Right lobe of liver (tissue), 6 donors: ENCODE results near the gene SLC22A13. TPM values are rescaled to one million over a fixed set of nuclear protein-coding genes. Genes with fewer than 3 reads are reported as not detected.
"Not testable (repeated sequence)": the region's sequence is repeated elsewhere in the genome, so short reads cannot be mapped to it uniquely, and the experiment has no call there.

Experiments
- ATAC-seq, 4 donors: fragments of 200-7000 bp; cut with Tn5 transposase; one replicate each; pipeline ENCODE4 v1.9.1; 2020; ENCODE audit warnings: mild to moderate bottlenecking in 4 of 4, moderate library complexity in 4 of 4
- DNase-seq, 3 donors: peaks; one replicate each; pipeline ENCODE4 v3.0.0-alpha.2; 2020
- H3K27ac ChIP-seq, 3 donors: fragments of 200-600 bp; one replicate each; pipeline ENCODE4 v1.8.0; 2022
- H3K27me3 ChIP-seq, 2 donors: fragments of 200-600 bp; one replicate each; pipeline ENCODE4 v1.8.0; 2022
- H3K36me3 ChIP-seq, 4 donors: fragments of 200-600 bp; sonication (generic) in 1 of 4; one replicate each; pipeline versions ENCODE4 v1.5.1 to v1.8.0; 2017 to 2022; ENCODE audit warnings: control low read depth in 1 of 4
- H3K4me1 ChIP-seq, 4 donors: fragments of 200-600 bp; sonication (generic) in 1 of 4; one replicate each; pipeline versions ENCODE4 v1.5.1 to v1.8.0; 2017 to 2022; ENCODE audit warnings: control low read depth in 1 of 4
- H3K4me3 ChIP-seq, 3 donors: fragments of 200-600 bp; one replicate each; pipeline ENCODE4 v1.8.0; 2022
- H3K9me3 ChIP-seq, 4 donors: fragments of 200-600 bp; sonication (generic) in 1 of 4; one replicate each; pipeline versions ENCODE4 v1.5.1 to v1.8.0; 2017 to 2022; ENCODE audit warnings: control low read depth in 1 of 4
- CTCF ChIP-seq, 4 donors: fragments of 200-600 bp in 3 of 4; fragments of 450-650 bp in 1 of 4; IDR thresholded peaks; one replicate each; pipeline versions ENCODE4 v1.5.1 to v1.8.0; 2016 to 2022; ENCODE audit warnings: antibody characterized with exemption in 4 of 4, mild to moderate bottlenecking in 2 of 4
- POLR2A ChIP-seq: fragments of 450-650 bp; IDR thresholded peaks from one replicate; pipeline ENCODE4 v1.6.1; 2017; ENCODE audit warnings: antibody characterized with exemption, mild to moderate bottlenecking
- WGBS: methylation state at CpG from one replicate; pipeline ENCODE4 v1.1.6; 2018; ENCODE audit warnings: low coverage, low lambda C conversion rate; ENCODE audit not compliant: insufficient coverage; ENCODE audit errors: missing lambda C conversion rate; 5-methylcytosine and 5-hydroxymethylcytosine counted together
- intact Hi-C, 2 donors: fragments of 100-400 bp; cut with DNase I; formaldehyde crosslinking; loops; one replicate each; pipeline versions ENCODE4 v1.11.2 to v1.14.1; 2022
- total RNA-seq, 6 experiments: library from RNA; depleted of rRNA in 2 of 6; stranded (reverse); fragments of >200 nt in 2 of 6; fragmentation: NEBNext Ultra II Directional in 3 of 6; extraction: Animal tissue kit (Norgen Biotek cat#: 25700) in 3 of 6; gene quantifications; one replicate each; pipeline versions ENCODE4 v1.1.0 to v1.2.4, GENCODE V29; 2016 to 2023
- donor health status: DM: no; HTN: yes; CAD: no.
- donor health status: DM: no; HTN: no; CAD: no.
- donor health status: DM: no; HTN: no; CAD: no.
- donor health status: DM: no; HTN: yes; CAD: no.
- donor health status: DM: no; HTN: yes; CAD: no.

Gene SLC22A13
- total RNA-seq, 6 experiments from 2014 or later, result 0.16 to 0.35 (median 0.22) TPM; not detected in 3

DNA sequence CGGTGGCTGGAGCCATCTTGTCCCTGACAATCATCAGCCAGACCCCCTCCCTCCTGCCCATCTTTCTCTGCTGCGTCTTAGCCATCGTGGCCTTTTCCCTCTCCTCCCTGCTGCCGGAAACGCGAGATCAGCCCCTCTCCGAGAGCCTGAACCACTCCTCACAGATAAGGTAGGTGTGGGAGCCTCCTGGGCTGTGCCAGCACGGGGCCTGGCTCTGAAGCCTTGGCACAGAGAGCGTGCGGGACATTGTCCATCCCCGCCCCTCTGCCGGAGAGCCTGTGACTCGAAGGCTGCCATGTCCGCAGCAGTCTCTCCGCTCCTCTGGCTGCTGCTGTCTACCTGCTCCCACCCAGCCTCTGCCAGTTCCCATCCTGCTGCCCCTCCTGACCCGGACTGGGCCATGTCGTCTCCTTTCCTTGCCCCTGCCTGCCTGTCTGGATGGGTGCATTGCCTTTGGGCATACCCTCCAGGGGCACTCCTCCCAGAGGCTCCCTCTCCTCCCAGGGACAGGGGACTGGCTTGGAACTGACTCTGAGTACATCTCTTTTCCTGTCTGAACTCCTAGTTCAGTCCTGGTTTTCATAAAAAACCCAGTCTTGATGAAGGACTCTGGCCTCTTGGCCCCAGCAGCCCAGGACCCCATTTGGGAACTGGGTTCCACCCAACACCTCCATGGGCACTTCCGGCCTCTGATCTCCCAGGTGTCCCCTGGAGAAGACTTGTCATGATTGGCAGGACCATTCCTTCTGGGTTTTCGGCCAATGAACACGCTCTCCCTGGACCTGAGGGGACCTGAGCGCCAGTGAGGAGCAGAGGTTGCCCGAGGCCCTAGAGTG, 51.0 kb downstream of the SLC22A13 start:
- DNase-seq (no peak), ATAC-seq (no peak)
- Histone ChIP-seq H3K4me1 (no peaks in the 10 kb centered on the region), H3K4me3 (no peak overlapping the region), H3K9me3 (no peaks in the 10 kb centered on the region), H3K27me3 (no peaks in the 10 kb centered on the region), H3K27ac (no peak overlapping the region), H3K36me3 (no peaks in the 10 kb centered on the region)
- TF ChIP-seq CTCF (IDR thresholded peaks at IDR 0.05), result no peak
- no peak for TF ChIP-seq POLR2A
- intact Hi-C loops, result no loop called here
- 84% methylated on average over 17 of the region's 22 CpGs for WGBS

- H3K27ac ChIP-seq, result no peak overlapping the region
- H3K9me3 ChIP-seq, result no peaks in the 10 kb centered on the region
- TF ChIP-seq POLR2A (no peak), CTCF (IDR thresholded peaks at IDR 0.05) (no peak)
- no peaks in the 10 kb centered on the region for H3K36me3 ChIP-seq
- no peak overlapping the region for H3K4me3 ChIP-seq
- 74% methylated on average over 7 of the region's 7 CpGs for WGBS
- no peaks in the 10 kb centered on the region for H3K4me1 ChIP-seq
- no peaks in the 10 kb centered on the region for H3K27me3 ChIP-seq
- DNase-seq (no peak), ATAC-seq (no peak)
- intact Hi-C loops, result no loop called here
Observed at GRCh38 chr3:38317192-38317759, 51.7 kb downstream of the SLC22A13 start.

DNA sequence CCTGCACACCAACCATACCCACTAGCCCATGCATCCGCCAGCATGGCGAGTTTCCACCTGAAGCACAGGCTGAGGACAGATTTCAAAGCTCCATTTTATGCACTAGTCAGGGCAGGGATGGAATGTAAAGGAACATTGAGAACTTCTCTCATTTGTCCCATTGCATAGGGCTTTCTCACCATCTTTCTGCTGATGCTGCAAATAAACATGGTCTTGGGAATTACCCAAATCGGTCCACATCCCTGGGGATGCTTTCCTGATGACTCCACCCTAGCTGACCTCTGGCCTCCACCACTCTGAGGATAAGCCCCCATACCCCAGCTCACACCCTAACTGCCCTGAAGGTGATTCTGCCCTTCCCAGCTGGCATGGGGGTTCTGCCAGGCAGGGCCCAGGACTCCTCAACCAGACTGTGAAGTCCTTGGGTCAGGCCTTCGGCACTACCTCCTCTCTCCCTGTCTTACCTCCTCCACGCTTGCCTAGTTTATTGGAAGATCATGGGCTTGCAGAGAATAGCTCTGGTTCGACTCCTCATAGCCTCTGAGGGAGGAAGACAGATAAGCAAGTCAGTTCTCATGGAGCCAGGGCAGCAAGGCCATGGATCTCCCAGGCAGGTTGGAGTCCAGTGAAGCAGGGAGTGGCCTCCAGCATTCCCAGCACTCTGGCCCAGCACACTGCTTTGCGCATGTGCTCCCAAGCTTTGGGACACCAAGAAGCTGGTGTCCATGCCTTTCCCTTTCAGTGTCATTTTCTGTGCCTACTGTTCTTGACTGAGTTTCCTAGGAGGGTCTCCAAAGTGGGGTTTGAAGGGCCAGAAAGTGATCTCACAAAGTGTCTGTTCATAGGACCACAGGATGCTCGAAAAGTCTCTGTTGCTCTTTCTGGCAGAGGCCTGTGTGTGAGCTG, 53.4 kb downstream of the SLC22A13 start:
- no peaks in the 10 kb centered on the region for H3K27me3 ChIP-seq
- no peak overlapping the region for H3K4me3 ChIP-seq
- no peaks in the 10 kb centered on the region for H3K4me1 ChIP-seq
- H3K27ac ChIP-seq, result no peak overlapping the region
- H3K36me3 ChIP-seq, result no peaks in the 10 kb centered on the region
- WGBS, result 92% methylated on average over 3 of the region's 8 CpGs
- H3K9me3 ChIP-seq, result no peaks in the 10 kb centered on the region
- ATAC-seq (no peak), DNase-seq (no peak)
- intact Hi-C loops, result no loop called here
- TF ChIP-seq CTCF (IDR thresholded peaks at IDR 0.05) (no peak), POLR2A (no peak)

DNA sequence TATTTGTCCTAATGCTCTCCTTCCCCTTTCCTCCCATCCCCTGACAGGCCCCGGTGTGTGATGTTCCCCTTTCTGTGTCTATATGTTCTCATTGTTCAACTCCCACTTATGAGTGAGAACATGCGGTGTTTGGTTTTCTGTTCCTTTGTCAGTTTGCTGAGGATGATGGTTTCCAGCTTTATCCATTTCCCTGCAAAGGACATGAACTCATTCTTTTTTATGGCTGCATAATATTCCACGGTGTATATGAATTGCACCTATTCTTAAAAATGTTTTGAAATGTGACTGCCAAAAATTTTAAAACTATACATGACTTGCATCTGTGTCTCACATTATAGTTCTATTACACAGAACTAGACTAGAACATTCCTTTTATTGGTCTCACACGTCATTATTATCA, 55.0 kb downstream of the SLC22A13 start:
- H3K4me1 ChIP-seq, ATAC-seq, H3K4me3 ChIP-seq, intact Hi-C loops, H3K36me3 ChIP-seq, DNase-seq, H3K9me3 ChIP-seq, H3K27me3 ChIP-seq, H3K27ac ChIP-seq: not testable (repeated sequence)
- 92% methylated on average over 4 of the region's 4 CpGs for WGBS
